NCI-H2029 (cell line): ENCODE data around the gene ATG10.
"Not testable (repeated sequence)": the region's sequence is repeated elsewhere in the genome, so short reads cannot be mapped to it uniquely, and the experiment has no call there.

ENCODE experiments used
- DNase-seq: peaks from one replicate; lab custom pipeline; 2025; lab: John Stamatoyannopoulos, UW

Gene ATG10

GRCh38 chr5:81982172-81982685, 10.4 kb downstream of the ATG10 start:
- not testable (repeated sequence) for DNase-seq

GRCh38 chr5:81983148-81983547, 11.3 kb downstream of the ATG10 start:
- not testable (repeated sequence) for DNase-seq

GRCh38 chr5:81983563-81983962, 11.7 kb downstream of the ATG10 start:
- not testable (repeated sequence) for DNase-seq

- DNase-seq: no peak
Measured at GRCh38 chr5:81986126-81986525, 14.3 kb downstream of the ATG10 start.

- no peak for DNase-seq
Measured at GRCh38 chr5:81989204-81989603, 17.4 kb downstream of the ATG10 start.

- no peak for DNase-seq
Measured at GRCh38 chr5:81994679-81995078, 22.9 kb downstream of the ATG10 start.

- no peak for DNase-seq
Measured at GRCh38 chr5:81995407-81995806, 23.6 kb downstream of the ATG10 start.

GRCh38 chr5:82004511-82004910, 32.7 kb downstream of the ATG10 start:
- DNase-seq: no peak

- not testable (repeated sequence) for DNase-seq
Measured at GRCh38 chr5:82009869-82010268, 38.0 kb downstream of the ATG10 start.

- no peak for DNase-seq
Measured at GRCh38 chr5:82010696-82011095, 38.9 kb downstream of the ATG10 start.

- no peak for DNase-seq
Measured at GRCh38 chr5:82011761-82012160, 39.9 kb downstream of the ATG10 start.

GRCh38 chr5:82014644-82015043, 42.8 kb downstream of the ATG10 start:
- DNase-seq: not testable (repeated sequence)

- DNase-seq: no peak
Measured at GRCh38 chr5:82018462-82018861, 46.6 kb downstream of the ATG10 start.

- peak; percentile 61 for DNase-seq
Measured at GRCh38 chr5:82019342-82020138, 47.7 kb downstream of the ATG10 start.

GRCh38 chr5:82022499-82022898, 50.7 kb downstream of the ATG10 start:
- DNase-seq: no peak

GRCh38 chr5:82023644-82024043, 51.8 kb downstream of the ATG10 start:
- DNase-seq: no peak

- no peak for DNase-seq
Measured at GRCh38 chr5:82031220-82032119, 59.6 kb downstream of the ATG10 start.

GRCh38 chr5:82042894-82043293, 71.1 kb downstream of the ATG10 start:
- not testable (repeated sequence) for DNase-seq

GRCh38 chr5:82044010-82044409, 72.2 kb downstream of the ATG10 start:
- DNase-seq: no peak

GRCh38 chr5:82045554-82046275, 73.9 kb downstream of the ATG10 start:
- no peak for DNase-seq

- DNase-seq: no peak
Measured at GRCh38 chr5:82046276-82046647, 74.4 kb downstream of the ATG10 start.

- DNase-seq: no peak
Measured at GRCh38 chr5:82050955-82051354, 79.1 kb downstream of the ATG10 start.
